HEK293T (cell line): ENCODE results near the gene C16orf74.

ENCODE experiments used
- ARNT ChIP-seq: fragments of 450-650 bp; IDR thresholded peaks from 2 replicates; pipeline ENCODE4 v1.6.1; 2017; ENCODE audit warnings: mild to moderate bottlenecking
- FOXK2 ChIP-seq: fragments of 450-650 bp; IDR thresholded peaks from 2 replicates; pipeline ENCODE4 v1.6.1; 2016; ENCODE audit warnings: mild to moderate bottlenecking
- FOXM1 ChIP-seq: fragments of 450-650 bp; IDR thresholded peaks from 2 replicates; pipeline ENCODE4 v1.6.1; 2017; ENCODE audit warnings: mild to moderate bottlenecking, borderline replicate concordance
- SP1 ChIP-seq: fragments of 450-650 bp; IDR thresholded peaks from 2 replicates; pipeline ENCODE4 v1.6.1; 2017

DNA sequence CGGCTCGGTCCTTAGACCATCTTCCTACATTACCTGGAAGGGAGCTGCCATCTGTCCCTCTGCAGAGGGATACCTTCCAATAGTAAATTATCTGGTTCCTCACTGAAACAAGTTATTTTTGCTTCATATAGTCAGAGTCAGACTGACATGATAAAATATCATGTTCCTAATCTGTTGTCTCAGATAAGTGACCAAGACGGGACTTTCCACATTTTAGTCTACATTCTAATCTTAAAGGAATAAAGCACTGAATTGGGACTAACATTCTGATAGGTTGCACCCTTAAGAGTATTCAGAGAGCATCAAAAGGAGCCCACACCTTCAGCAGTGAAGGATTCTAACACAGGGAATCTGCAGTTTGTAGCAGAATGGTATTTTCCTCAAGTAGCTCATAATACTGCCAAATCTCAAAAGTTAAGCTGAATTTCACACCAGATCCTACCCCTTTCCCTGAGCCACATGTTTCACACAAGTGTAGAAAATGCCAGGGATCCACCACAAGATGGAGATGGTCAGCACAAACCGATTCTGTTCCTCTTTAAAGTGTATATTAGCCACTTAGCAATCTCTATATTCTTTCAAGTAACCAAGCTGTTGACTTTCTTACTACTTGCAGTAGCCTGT lies 75.5 kb downstream of the C16orf74 start:
- no peak for TF ChIP-seq FOXM1
- TF ChIP-seq SP1 = no peak
- no peak for TF ChIP-seq ARNT
- TF ChIP-seq FOXK2 = no peak
